HG03039 (cell line): ENCODE data around the gene CCNA1.

Experiments used
- ATAC-seq: cut with Tn5 transposase; IDR thresholded peaks from one replicate; pipeline ENCODE4 v1.9.1; 2021; ENCODE audit warnings: mild to moderate bottlenecking, moderate library complexity; ENCODE audit not compliant: unreplicated experiment

CCNA1 gene

GRCh38 chr13:36450534-36450933 lies 18.2 kb downstream of the CCNA1 start:
- ATAC-seq = no peak

GRCh38 chr13:36453516-36453915 lies 21.2 kb downstream of the CCNA1 start:
- no peak for ATAC-seq

GRCh38 chr13:36454121-36454520 lies 21.8 kb downstream of the CCNA1 start:
- no peak for ATAC-seq

- no peak for ATAC-seq
Measured at GRCh38 chr13:36454987-36455386, 22.7 kb downstream of the CCNA1 start.

- no peak for ATAC-seq
Measured at GRCh38 chr13:36456577-36456976, 24.3 kb downstream of the CCNA1 start.

GRCh38 chr13:36461506-36461905 lies 29.2 kb downstream of the CCNA1 start:
- ATAC-seq = no peak

- no peak for ATAC-seq
Measured at GRCh38 chr13:36475468-36475867, 43.2 kb downstream of the CCNA1 start.

GRCh38 chr13:36476661-36477060 lies 44.4 kb downstream of the CCNA1 start:
- ATAC-seq = no peak

- ATAC-seq = no peak
Measured at GRCh38 chr13:36480726-36481427, 48.6 kb downstream of the CCNA1 start.

- ATAC-seq = no peak
Measured at GRCh38 chr13:36490055-36490454, 57.8 kb downstream of the CCNA1 start.
